Erythroblast (primary cell): Measurements from ENCODE around the gene FBXO38.

ENCODE experiments used
- GATA1 ChIP-seq: IDR thresholded peaks from 2 replicates; pipeline ENCODE4 v1.6.1; 2011; ENCODE audit warnings: low read depth, mild to moderate bottlenecking, control low read depth, low read length, moderate library complexity
- POLR2A ChIP-seq: IDR thresholded peaks from 2 replicates; pipeline ENCODE4 v1.6.1; 2011; ENCODE audit warnings: mild to moderate bottlenecking, low read length

- TF ChIP-seq POLR2A (no peak), GATA1 (no peak)
Observed at GRCh38 chr5:148428848-148429247, 45.1 kb downstream of the FBXO38 start.
